ENCODE data around the gene FGF12. TPM values are rescaled to one million over a fixed set of nuclear protein-coding genes. Genes with fewer than 3 reads are reported as not detected.

The FGF12 gene
- total and polyA plus RNA-seq, 2 donors (not counting 1 experiment from before 2014, with no cell fraction given): 0.17 TPM; not detected in 1

GRCh38 chr3:192273697-192274010 lies 453.7 kb downstream of the FGF12 start:
- no peak overlapping the region for H2AFZ ChIP-seq (ENCODE audit: low read length)
- H3K4me3 ChIP-seq (replicated peaks in 1 of 4; ENCODE audit: control extremely low read depth in 1 of 4, insufficient read depth in 1 of 4, low read depth in 3 of 4, low read length in 4 of 4): no peak overlapping the region
- no peaks in the 10 kb centered on the region for H4K20me1 ChIP-seq (ENCODE audit: control insufficient read depth, extremely low read depth, insufficient read depth, low read length)
- H3K27ac ChIP-seq (ENCODE audit: insufficient read depth, low read length): no peak overlapping the region
- no peaks in the 10 kb centered on the region for H3K27me3 ChIP-seq (ENCODE audit: control insufficient read depth, insufficient read depth, low read length)
- H3K9me3 ChIP-seq (ENCODE audit: control insufficient read depth, insufficient read depth, low read depth, low read length): no peaks in the 10 kb centered on the region
- TF ChIP-seq EZH2 (IDR thresholded peaks at IDR 0.05; ENCODE audit: low read length, missing control alignments) (no peak), CTCF (conservative IDR thresholded peaks at IDR 0.05 in 1 of 2, IDR thresholded peaks at IDR 0.05 in 1 of 2; ENCODE audit: low read depth in 1 of 2, low read length in 2 of 2) (no peak)
- no peaks in the 10 kb centered on the region for H3K4me1 ChIP-seq (ENCODE audit: control insufficient read depth, extremely low read depth, insufficient read depth, low read length)
- no peaks in the 10 kb centered on the region for H3K79me2 ChIP-seq (ENCODE audit: control insufficient read depth, insufficient read depth, low read length)
- DNase-seq (ENCODE audit: low read depth in 2 of 2): no peak
- no peak overlapping the region for H3K4me2 ChIP-seq (ENCODE audit: extremely low read depth, insufficient read depth, low read length)
- no peaks in the 10 kb centered on the region for H3K36me3 ChIP-seq (ENCODE audit: control insufficient read depth, insufficient read depth, low read length)
- no peak overlapping the region for H3K9ac ChIP-seq (ENCODE audit: insufficient read depth, low read length)

DNA sequence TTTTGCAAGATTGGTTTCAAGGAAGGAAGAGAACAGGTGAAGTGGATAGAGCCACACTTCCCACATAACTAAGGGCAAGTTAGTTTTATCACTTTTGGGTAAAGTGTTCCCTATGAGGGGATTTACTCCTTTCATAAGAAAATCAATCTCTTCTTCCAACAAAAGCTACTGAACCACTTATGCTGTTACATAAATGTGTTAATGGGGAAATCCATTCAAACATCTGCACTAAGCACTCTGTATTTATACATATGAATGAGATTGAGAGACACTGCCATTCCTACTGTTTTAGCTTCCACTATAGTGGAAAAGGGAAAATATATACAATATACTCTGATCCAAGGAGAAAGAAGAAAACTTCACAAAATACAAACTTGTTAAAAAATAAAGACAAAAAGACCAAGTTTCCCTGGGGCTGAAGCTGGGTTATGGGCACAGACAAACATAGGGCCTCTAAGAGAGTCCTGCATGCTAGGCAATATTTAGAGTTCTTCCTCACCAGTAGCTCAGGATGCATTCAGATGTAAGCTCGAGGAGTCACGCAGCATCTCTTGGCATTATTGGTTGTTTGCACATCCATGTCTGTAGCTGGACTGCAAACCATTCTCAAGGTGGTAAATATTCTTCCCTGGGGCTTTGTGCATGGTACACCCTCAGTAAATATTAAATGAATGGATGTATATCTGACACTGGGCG lies 454.2 kb downstream of the FGF12 start:
- Histone ChIP-seq H3K9ac (ENCODE audit: insufficient read depth, low read length) (no peak overlapping the region), H3K27me3 (ENCODE audit: control insufficient read depth, insufficient read depth, low read length) (no peaks in the 10 kb centered on the region), H3K4me1 (ENCODE audit: control insufficient read depth, extremely low read depth, insufficient read depth, low read length) (no peaks in the 10 kb centered on the region), H3K79me2 (ENCODE audit: control insufficient read depth, insufficient read depth, low read length) (no peaks in the 10 kb centered on the region), H3K36me3 (ENCODE audit: control insufficient read depth, insufficient read depth, low read length) (no peaks in the 10 kb centered on the region), H3K27ac (ENCODE audit: insufficient read depth, low read length) (no peak overlapping the region), H2AFZ (ENCODE audit: low read length) (no peak overlapping the region), H4K20me1 (ENCODE audit: control insufficient read depth, extremely low read depth, insufficient read depth, low read length) (no peaks in the 10 kb centered on the region), H3K4me2 (ENCODE audit: extremely low read depth, insufficient read depth, low read length) (no peak overlapping the region), H3K4me3 (replicated peaks in 1 of 4; ENCODE audit: control extremely low read depth in 1 of 4, insufficient read depth in 1 of 4, low read depth in 3 of 4, low read length in 4 of 4) (no peak overlapping the region), H3K9me3 (ENCODE audit: control insufficient read depth, insufficient read depth, low read depth, low read length) (no peaks in the 10 kb centered on the region)
- TF ChIP-seq EZH2 (IDR thresholded peaks at IDR 0.05; ENCODE audit: low read length, missing control alignments): no peak
- TF ChIP-seq CTCF (conservative IDR thresholded peaks at IDR 0.05 in 1 of 2, IDR thresholded peaks at IDR 0.05 in 1 of 2; ENCODE audit: low read depth in 1 of 2, low read length in 2 of 2): no peak
- no peak for DNase-seq (ENCODE audit: low read depth in 2 of 2)

DNA sequence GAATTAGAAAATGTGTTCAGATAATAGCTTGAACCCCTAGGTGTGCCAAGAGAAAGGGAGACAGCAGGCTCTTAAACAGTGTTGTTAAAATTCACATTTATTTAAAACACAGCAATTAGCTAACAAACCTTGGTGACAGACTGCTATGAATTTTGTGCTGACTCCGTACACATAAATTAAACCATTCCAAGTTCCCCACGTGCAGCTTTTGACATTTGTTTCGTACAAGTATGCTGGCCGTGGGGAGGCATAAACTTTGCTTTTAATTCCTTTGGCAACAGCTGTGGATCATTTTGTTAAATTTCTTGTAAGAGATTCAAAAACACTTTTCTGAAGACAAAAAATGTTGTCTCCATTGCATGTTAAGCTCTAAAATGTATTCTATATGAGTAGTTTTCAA lies 465.3 kb downstream of the FGF12 start:
- Histone ChIP-seq H3K4me3 (replicated peaks in 1 of 4; ENCODE audit: control extremely low read depth in 1 of 4, insufficient read depth in 1 of 4, low read depth in 3 of 4, low read length in 4 of 4) (no peak overlapping the region), H4K20me1 (ENCODE audit: control insufficient read depth, extremely low read depth, insufficient read depth, low read length) (no peaks in the 10 kb centered on the region), H3K27me3 (ENCODE audit: control insufficient read depth, insufficient read depth, low read length) (no peaks in the 10 kb centered on the region), H3K9ac (ENCODE audit: insufficient read depth, low read length) (no peak overlapping the region), H3K4me1 (ENCODE audit: control insufficient read depth, extremely low read depth, insufficient read depth, low read length) (no peaks in the 10 kb centered on the region), H3K27ac (ENCODE audit: insufficient read depth, low read length) (no peak overlapping the region), H3K36me3 (ENCODE audit: control insufficient read depth, insufficient read depth, low read length) (no peaks in the 10 kb centered on the region), H3K4me2 (ENCODE audit: extremely low read depth, insufficient read depth, low read length) (no peak overlapping the region), H2AFZ (ENCODE audit: low read length) (no peak overlapping the region), H3K9me3 (ENCODE audit: control insufficient read depth, insufficient read depth, low read depth, low read length) (no peaks in the 10 kb centered on the region), H3K79me2 (ENCODE audit: control insufficient read depth, insufficient read depth, low read length) (no peaks in the 10 kb centered on the region)
- TF ChIP-seq CTCF (conservative IDR thresholded peaks at IDR 0.05 in 1 of 2, IDR thresholded peaks at IDR 0.05 in 1 of 2; ENCODE audit: low read depth in 1 of 2, low read length in 2 of 2): no peak
- no peak for TF ChIP-seq EZH2 (IDR thresholded peaks at IDR 0.05; ENCODE audit: low read length, missing control alignments)
- no peak for DNase-seq (ENCODE audit: low read depth in 2 of 2)
